ENCODE measurements around the gene BMP2K. TPM values are rescaled to one million over a fixed set of nuclear protein-coding genes. Genes with fewer than 3 reads are reported as not detected.

Gene BMP2K
- total RNA-seq, 6 experiments from 2014 or later = 32.3 to 53.5 (median 43.0) TPM

GRCh38 chr4:78800965-78801364 is 24.8 kb downstream of the BMP2K start:
- H3K4me3 Mint-ChIP-seq = no peak overlapping the region
- H3K36me3 Mint-ChIP-seq (ENCODE audit: low read depth) = peaks cover 27% of the 10 kb centered on the region
- DNase-seq = no peak
- H3K27ac Mint-ChIP-seq = no peak overlapping the region
- no peak for TF ChIP-seq CTCF (IDR thresholded peaks at IDR 0.05)
- H3K27me3 Mint-ChIP-seq (ENCODE audit: insufficient read depth) = no peaks in the 10 kb centered on the region
- no peaks in the 10 kb centered on the region for H3K9me3 Mint-ChIP-seq
- peaks cover 34% of the 10 kb centered on the region for H3K4me1 Mint-ChIP-seq (ENCODE audit: low read depth)

- Mint-ChIP-seq H3K9me3 (peaks cover 16% of the 10 kb centered on the region), H3K4me1 (ENCODE audit: low read depth) (peaks cover 30% of the 10 kb centered on the region), H3K4me3 (no peak overlapping the region), H3K27ac (no peak overlapping the region), H3K27me3 (ENCODE audit: insufficient read depth) (no peaks in the 10 kb centered on the region), H3K36me3 (ENCODE audit: low read depth) (peaks cover 38% of the 10 kb centered on the region)
- TF ChIP-seq CTCF (IDR thresholded peaks at IDR 0.05) = no peak
- DNase-seq = no peak
These were observed 27.8 kb downstream of the BMP2K start for GRCh38 chr4:78803983-78804382.

- peaks cover 33% of the 10 kb centered on the region for H3K36me3 Mint-ChIP-seq (ENCODE audit: low read depth)
- H3K9me3 Mint-ChIP-seq = peaks cover 16% of the 10 kb centered on the region
- DNase-seq = no peak
- TF ChIP-seq CTCF (IDR thresholded peaks at IDR 0.05) = no peak
- peaks cover 30% of the 10 kb centered on the region for H3K4me1 Mint-ChIP-seq (ENCODE audit: low read depth)
- no peak overlapping the region for H3K27ac Mint-ChIP-seq
- no peaks in the 10 kb centered on the region for H3K27me3 Mint-ChIP-seq (ENCODE audit: insufficient read depth)
- H3K4me3 Mint-ChIP-seq = no peak overlapping the region
These were observed 30.9 kb downstream of the BMP2K start for GRCh38 chr4:78806943-78807460.

- no peak for TF ChIP-seq CTCF (IDR thresholded peaks at IDR 0.05)
- Mint-ChIP-seq H3K4me3 (no peak overlapping the region), H3K27me3 (ENCODE audit: insufficient read depth) (no peaks in the 10 kb centered on the region), H3K36me3 (ENCODE audit: low read depth) (peaks cover 39% of the 10 kb centered on the region), H3K9me3 (peaks cover 16% of the 10 kb centered on the region), H3K27ac (no peak overlapping the region), H3K4me1 (ENCODE audit: low read depth) (peaks cover 23% of the 10 kb centered on the region)
- DNase-seq = no peak
These were observed 33.1 kb downstream of the BMP2K start for GRCh38 chr4:78809295-78809694.

- no peak for DNase-seq
- Mint-ChIP-seq H3K4me3 (no peak overlapping the region), H3K27me3 (ENCODE audit: insufficient read depth) (no peaks in the 10 kb centered on the region), H3K9me3 (peaks cover 16% of the 10 kb centered on the region), H3K36me3 (ENCODE audit: low read depth) (peaks cover 34% of the 10 kb centered on the region), H3K27ac (peak overlapping the region; percentile 17; the same call in 1 of the 2 replicates), H3K4me1 (ENCODE audit: low read depth) (peaks cover 23% of the 10 kb centered on the region)
- no peak for TF ChIP-seq CTCF (IDR thresholded peaks at IDR 0.05)
These were observed 34.0 kb downstream of the BMP2K start for GRCh38 chr4:78809928-78810835.

All from HFFc6 (cell line).